ENCODE data around the gene FTCD.

DNA sequence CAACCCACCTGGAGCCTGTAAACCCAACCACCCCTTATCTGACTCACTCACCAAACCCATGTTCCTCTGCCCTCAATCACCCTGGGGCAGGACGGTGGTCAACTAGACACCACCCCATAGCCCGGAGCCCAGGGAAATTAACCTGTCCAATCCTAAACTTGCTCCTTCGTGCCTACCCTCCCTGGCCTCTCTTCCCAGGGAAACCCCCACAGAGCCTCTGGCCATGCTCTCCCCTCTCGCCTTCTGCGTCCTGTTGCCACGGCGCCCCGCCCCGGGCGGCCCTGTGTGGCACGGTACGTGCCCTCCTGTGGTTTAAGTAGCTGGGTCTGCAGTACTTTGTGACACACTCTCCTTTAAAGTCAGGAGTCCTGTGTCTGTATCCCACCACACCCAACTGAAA lies 4.0 kb upstream of the FTCD start:
- TF ChIP-seq POLR2AphosphoS5 (IDR thresholded peaks at IDR 0.05; ENCODE audit: low read depth, low read length) = no peak
- TF ChIP-seq SPI1 (IDR thresholded peaks at IDR 0.05; ENCODE audit: low read depth, low read length) = no peak
- TF ChIP-seq POLR2A (IDR thresholded peaks at IDR 0.05; ENCODE audit: low read depth, low read length) = no peak
- no peak for TF ChIP-seq TAF1 (IDR thresholded peaks at IDR 0.05; ENCODE audit: low read depth, low read length)
- TF ChIP-seq PAX5 (IDR thresholded peaks at IDR 0.05; ENCODE audit: insufficient read depth, low read length, severe bottlenecking) = no peak
- TF ChIP-seq POU2F2 (IDR thresholded peaks at IDR 0.05; ENCODE audit: low read depth, low read length) = no peak
